AG04449 (cell line): ENCODE data around the gene TUT1.
A peak's percentile ranks its signal among the peaks of the same experiment; 100 is the strongest.
"Not testable (repeated sequence)": the region's sequence is repeated elsewhere in the genome, so short reads cannot be mapped to it uniquely, and the experiment has no call there.

Experiments
- CTCF ChIA-PET: fragments of 350-600 bp; formaldehyde crosslinking; extraction: SDS; loops from one replicate; lab custom pipeline; 2021; ENCODE audit warnings: antibody characterized with exemption; lab: Yijun Ruan, JAX
- POLR2A ChIA-PET: fragments of 400-600, 350-600 bp; formaldehyde crosslinking; extraction: SDS; loops from one replicate; lab custom pipeline; 2020; ENCODE audit warnings: antibody characterized with exemption, inconsistent platforms; lab: Yijun Ruan, JAX
- DNase-seq: peaks from one replicate; pipeline ENCODE4 v3.0.0-alpha.2; 2010; ENCODE audit warnings: low read depth, low spot score
- H3K4me3 ChIP-seq: 2 replicates; pipeline ENCODE4 v1.5.1; 2011; ENCODE audit warnings: low read depth, mild to moderate bottlenecking, control low read depth, low read length
- CTCF ChIP-seq: IDR thresholded peaks from one replicate; pipeline ENCODE4 v1.5.1; 2011; ENCODE audit warnings: mild to moderate bottlenecking, moderate library complexity, low read length, control low read depth, inconsistent platforms; ENCODE audit not compliant: insufficient read depth; ENCODE audit errors: missing control alignments

Gene TUT1

GRCh38 chr11:62553839-62554361 lies 37.4 kb downstream of the TUT1 start:
- DNase-seq = peak; percentile 36
- no peak for TF ChIP-seq CTCF
- POLR2A ChIA-PET = interaction anchor here (1.0 to 4.7 kb wide), 9 partner anchors 10 to 287 kb away, joined by 4 to 77 read pairs (median 9); partner anchors contain the start of genes EEF1G and TUT1
- peak overlapping the region; percentile 45 for H3K4me3 ChIP-seq
- CTCF ChIA-PET = interaction anchor here (1.1 to 19.1 kb wide), 5 partner anchors 11 to 159 kb away, joined by 3 to 337 read pairs (median 43); partner anchors contain the start of genes AHNAK and SCGB1A1

DNA sequence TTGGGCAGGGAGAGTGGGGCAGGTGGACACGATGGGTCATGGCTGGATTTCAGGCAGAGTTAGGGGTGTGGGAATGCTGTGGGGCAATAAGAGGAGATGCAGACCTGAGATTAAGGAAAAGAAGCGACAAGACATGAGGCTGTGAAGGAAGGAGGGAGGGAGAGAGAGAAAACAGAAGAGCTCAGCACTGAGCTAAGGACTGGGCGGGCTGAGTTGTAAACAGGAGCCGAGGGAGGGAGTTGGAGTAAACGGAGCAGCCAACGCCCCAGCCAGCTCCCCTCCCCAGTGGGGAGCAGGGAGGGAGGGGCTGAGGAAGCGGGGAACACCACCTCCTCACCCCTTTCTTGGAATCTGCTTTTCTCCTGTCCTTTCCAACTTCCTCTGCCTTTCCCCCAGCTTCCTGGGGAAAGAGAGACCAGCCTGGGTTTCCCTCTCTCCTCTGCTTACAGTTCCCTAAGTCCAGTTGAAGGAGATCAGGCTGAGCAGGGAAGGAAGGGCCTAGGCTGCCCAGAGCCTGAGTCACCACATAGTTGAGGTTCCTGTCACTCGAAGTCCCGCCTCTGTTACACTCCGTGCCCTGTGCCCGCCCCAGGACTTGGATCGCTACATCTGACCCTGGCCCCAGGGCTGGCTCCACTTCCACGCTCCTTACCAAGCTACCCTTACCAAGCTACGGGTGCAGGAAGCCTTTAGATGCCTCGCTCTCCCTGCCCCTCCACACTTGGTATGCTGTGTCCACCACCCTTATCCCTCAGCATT lies 38.1 kb downstream of the TUT1 start:
- TF ChIP-seq CTCF = no peak
- POLR2A ChIA-PET = interaction anchor here (0.6 to 4.7 kb wide), 14 partner anchors 9 to 288 kb away, joined by 3 to 77 read pairs (median 5); partner anchors contain the start of genes C11orf98, CSKMT, EEF1G and TUT1
- CTCF ChIA-PET = interaction anchor here (0.5 to 19.1 kb wide), 9 partner anchors 7 to 163 kb away, joined by 3 to 337 read pairs (median 10); partner anchors contain the start of genes AHNAK and SCGB1A1
- DNase-seq = peak; percentile 77
- peak overlapping the region; percentile 45 for H3K4me3 ChIP-seq

- TF ChIP-seq CTCF = no peak
- CTCF ChIA-PET = interaction anchor here (0.8 to 19.1 kb wide), 7 partner anchors 8 to 162 kb away, joined by 3 to 337 read pairs (median 24); partner anchors contain the start of genes AHNAK and SCGB1A1
- DNase-seq = no peak
- H3K4me3 ChIP-seq = peak overlapping the region; percentile 45
- POLR2A ChIA-PET = interaction anchor here (0.6 to 4.7 kb wide), 14 partner anchors 8 to 289 kb away, joined by 3 to 77 read pairs (median 5); partner anchors contain the start of genes C11orf98, CSKMT, EEF1G and TUT1
Measured at GRCh38 chr11:62552485-62553079, 38.7 kb downstream of the TUT1 start.

DNA sequence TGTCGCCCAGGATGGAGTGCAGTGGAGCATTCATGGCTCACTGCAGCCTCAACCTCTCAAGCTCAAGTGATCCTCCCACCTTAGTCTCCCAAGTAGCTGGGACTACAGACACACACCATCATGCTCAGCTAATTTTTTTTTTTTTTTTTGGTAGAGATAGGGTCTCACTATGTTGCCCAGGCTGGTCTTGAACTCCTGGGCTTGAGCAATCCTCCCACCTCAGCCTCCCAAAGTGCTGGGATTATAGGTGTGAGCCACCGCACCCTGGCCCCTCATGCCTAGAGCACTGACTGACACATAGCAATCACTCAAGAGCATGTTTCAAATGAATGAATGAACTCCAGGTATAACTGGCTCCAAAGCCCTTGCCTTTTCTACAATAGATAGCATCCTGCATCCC lies 40.8 kb downstream of the TUT1 start:
- not testable (repeated sequence) for DNase-seq, H3K4me3 ChIP-seq
- CTCF ChIA-PET = interaction anchor here (4.0 to 19.1 kb wide), 4 partner anchors 7 to 156 kb away, joined by 24 to 337 read pairs (median 115); partner anchors contain the start of genes AHNAK and SCGB1A1
- POLR2A ChIA-PET = interaction anchor here (1.0 to 1.4 kb wide), 2 partner anchors 10 to 115 kb away, joined by 4 read pairs; partner anchors contain the start of genes C11orf98 and CSKMT

DNA sequence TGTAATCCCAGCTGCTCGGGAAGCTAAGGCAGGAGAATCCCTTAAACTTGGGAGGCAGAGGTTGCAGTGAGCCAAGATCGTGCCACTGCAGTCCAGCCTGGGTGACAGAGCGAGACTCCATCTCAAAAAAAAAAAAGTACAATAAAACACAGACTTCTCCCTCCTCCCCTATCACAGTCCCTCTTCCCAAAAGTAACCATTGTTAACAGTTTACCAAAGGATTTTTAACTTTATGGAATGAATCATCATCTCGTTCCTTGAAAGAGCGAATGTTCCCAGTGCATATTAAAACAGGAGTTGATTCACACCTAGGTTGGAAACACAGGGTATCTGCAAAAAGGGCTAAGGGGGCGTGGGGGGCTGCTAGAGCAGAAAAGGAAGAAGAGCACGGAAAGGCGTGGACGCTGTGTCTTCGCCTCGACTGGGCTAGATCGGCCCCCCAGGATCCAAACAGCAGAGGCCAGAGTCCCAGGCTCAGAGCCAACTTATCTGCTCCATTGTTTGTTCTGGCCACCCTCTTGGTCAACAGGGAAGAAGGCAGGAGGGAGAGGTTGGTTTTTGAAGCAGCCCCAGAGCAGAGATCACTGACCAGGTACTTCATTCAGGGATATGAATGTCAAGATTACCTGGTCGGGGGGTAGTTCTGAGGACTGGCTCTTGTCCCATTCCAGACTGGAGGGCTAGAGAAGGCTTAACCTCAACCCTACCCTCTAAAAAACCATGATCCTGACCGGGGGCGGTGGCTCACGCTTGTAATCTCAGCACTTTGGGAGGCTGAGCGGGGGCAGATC lies 42.6 kb downstream of the TUT1 start:
- ChIA-PET POLR2A (interaction anchor here (1.0 kb wide), 1 partner anchor 16 kb away, joined by 7 read pairs; no protein-coding TSS in a partner anchor), CTCF (interaction anchor here (1.0 to 16.0 kb wide), 3 partner anchors 12 to 156 kb away, joined by 3 to 320 read pairs (median 187); partner anchors contain the start of gene SCGB1A1)
- H3K4me3 ChIP-seq = no peak overlapping the region
- no peak for DNase-seq
- TF ChIP-seq CTCF = no peak
